MM.1S (cell line): ENCODE results near the gene RNF11.

Experiments used
- CTCF ChIP-seq: fragments of 300-600 bp; sonication (generic); IDR thresholded peaks from 2 replicates; pipeline ENCODE4 v1.5.1; 2016; ENCODE audit warnings: antibody characterized with exemption, low read length, mixed read lengths
- EZH2 ChIP-seq: fragments of 300-600 bp; sonication (generic); optimal IDR thresholded peaks from 2 replicates; pipeline ENCODE3; 2017; ENCODE audit warnings: low read depth, mild to moderate bottlenecking, antibody characterized with exemption, low read length, mixed read lengths
- EZH2phosphoT487 ChIP-seq: fragments of 300-600 bp; sonication (generic); IDR thresholded peaks from 2 replicates; pipeline ENCODE4 v1.6.1; 2018; ENCODE audit warnings: antibody characterized with exemption, low read length

GRCh38 chr1:51298322-51298705, 62.2 kb downstream of the RNF11 start:
- TF ChIP-seq CTCF (no peak), EZH2phosphoT487 (no peak), EZH2 (no peak)
